Activated naive CD4-positive, alpha-beta T cell treated with anti-CD3 and anti-CD28 coated beads, Interleukin-2, amount 50 U/mL, for 24 hours (primary cell): Measurements from ENCODE around the gene CELF4.
"Not testable (repeated sequence)": the region's sequence is repeated elsewhere in the genome, so short reads cannot be mapped to it uniquely, and the experiment has no call there.

Experiments used
- H3K27ac Mint-ChIP-seq: one replicate; pipeline ENCODE4 v1.8.0; 2021; ENCODE audit warnings: mild to moderate bottlenecking, mixed read lengths
- H3K27me3 Mint-ChIP-seq: one replicate; pipeline ENCODE4 v1.8.0; 2021; ENCODE audit warnings: mixed read lengths
- H3K36me3 Mint-ChIP-seq: one replicate; pipeline ENCODE4 v1.8.0; 2021; ENCODE audit warnings: mixed read lengths
- H3K4me1 Mint-ChIP-seq: one replicate; pipeline ENCODE4 v1.8.0; 2021; ENCODE audit warnings: mixed read lengths
- H3K4me3 Mint-ChIP-seq: one replicate; pipeline ENCODE4 v1.8.0; 2021; ENCODE audit warnings: mild to moderate bottlenecking, mixed read lengths
- H3K9me3 Mint-ChIP-seq: one replicate; pipeline ENCODE4 v1.8.0; 2021; ENCODE audit warnings: mixed read lengths

Gene CELF4

GRCh38 chr18:37362158-37362890 is 203.3 kb downstream of the CELF4 start:
- peaks cover 8% of the 10 kb centered on the region for H3K27me3 Mint-ChIP-seq
- H3K9me3 Mint-ChIP-seq, result no peaks in the 10 kb centered on the region
- H3K4me1 Mint-ChIP-seq, result no peaks in the 10 kb centered on the region
- no peaks in the 10 kb centered on the region for H3K36me3 Mint-ChIP-seq
- no peak overlapping the region for H3K4me3 Mint-ChIP-seq
- H3K27ac Mint-ChIP-seq, result no peak overlapping the region

GRCh38 chr18:37361335-37362157 is 204.1 kb downstream of the CELF4 start:
- Mint-ChIP-seq H3K27ac (no peak overlapping the region), H3K4me3 (no peak overlapping the region), H3K36me3 (no peaks in the 10 kb centered on the region), H3K9me3 (no peaks in the 10 kb centered on the region), H3K4me1 (no peaks in the 10 kb centered on the region), H3K27me3 (peaks cover 8% of the 10 kb centered on the region)

GRCh38 chr18:37358061-37358460 is 207.5 kb downstream of the CELF4 start:
- not testable (repeated sequence) for H3K36me3 Mint-ChIP-seq, H3K4me1 Mint-ChIP-seq, H3K4me3 Mint-ChIP-seq, H3K9me3 Mint-ChIP-seq, H3K27ac Mint-ChIP-seq, H3K27me3 Mint-ChIP-seq

- H3K27me3 Mint-ChIP-seq, result no peaks in the 10 kb centered on the region
- H3K36me3 Mint-ChIP-seq, result no peaks in the 10 kb centered on the region
- no peaks in the 10 kb centered on the region for H3K4me1 Mint-ChIP-seq
- H3K27ac Mint-ChIP-seq, result no peak overlapping the region
- no peaks in the 10 kb centered on the region for H3K9me3 Mint-ChIP-seq
- H3K4me3 Mint-ChIP-seq, result no peak overlapping the region
These were observed 209.8 kb downstream of the CELF4 start for GRCh38 chr18:37355772-37356171.

- no peaks in the 10 kb centered on the region for H3K36me3 Mint-ChIP-seq
- H3K4me3 Mint-ChIP-seq, result no peak overlapping the region
- peaks cover 1% of the 10 kb centered on the region for H3K27me3 Mint-ChIP-seq
- no peaks in the 10 kb centered on the region for H3K9me3 Mint-ChIP-seq
- H3K27ac Mint-ChIP-seq, result no peak overlapping the region
- no peaks in the 10 kb centered on the region for H3K4me1 Mint-ChIP-seq
These were observed 214.5 kb downstream of the CELF4 start for GRCh38 chr18:37351110-37351509.

GRCh38 chr18:37348729-37349128 is 216.9 kb downstream of the CELF4 start:
- no peaks in the 10 kb centered on the region for H3K4me1 Mint-ChIP-seq
- no peaks in the 10 kb centered on the region for H3K9me3 Mint-ChIP-seq
- H3K27ac Mint-ChIP-seq, result no peak overlapping the region
- no peaks in the 10 kb centered on the region for H3K36me3 Mint-ChIP-seq
- H3K4me3 Mint-ChIP-seq, result no peak overlapping the region
- peaks cover 10% of the 10 kb centered on the region for H3K27me3 Mint-ChIP-seq

- Mint-ChIP-seq H3K27ac (no peak overlapping the region), H3K4me3 (no peak overlapping the region), H3K4me1 (no peaks in the 10 kb centered on the region), H3K27me3 (peaks cover 10% of the 10 kb centered on the region), H3K9me3 (no peaks in the 10 kb centered on the region), H3K36me3 (no peaks in the 10 kb centered on the region)
These were observed 219.6 kb downstream of the CELF4 start for GRCh38 chr18:37346048-37346447.

- no peak overlapping the region for H3K27ac Mint-ChIP-seq
- H3K9me3 Mint-ChIP-seq, result no peaks in the 10 kb centered on the region
- H3K4me1 Mint-ChIP-seq, result no peaks in the 10 kb centered on the region
- no peak overlapping the region for H3K4me3 Mint-ChIP-seq
- H3K36me3 Mint-ChIP-seq, result no peaks in the 10 kb centered on the region
- H3K27me3 Mint-ChIP-seq, result peaks cover 10% of the 10 kb centered on the region
These were observed 222.1 kb downstream of the CELF4 start for GRCh38 chr18:37343542-37343851.

GRCh38 chr18:37341473-37342086 is 224.0 kb downstream of the CELF4 start:
- H3K36me3 Mint-ChIP-seq, result no peaks in the 10 kb centered on the region
- H3K9me3 Mint-ChIP-seq, result no peaks in the 10 kb centered on the region
- H3K4me1 Mint-ChIP-seq, result no peaks in the 10 kb centered on the region
- no peak overlapping the region for H3K4me3 Mint-ChIP-seq
- peaks cover 10% of the 10 kb centered on the region for H3K27me3 Mint-ChIP-seq
- no peak overlapping the region for H3K27ac Mint-ChIP-seq

GRCh38 chr18:37341016-37341415 is 224.6 kb downstream of the CELF4 start:
- Mint-ChIP-seq H3K27ac (no peak overlapping the region), H3K4me1 (no peaks in the 10 kb centered on the region), H3K4me3 (no peak overlapping the region), H3K27me3 (peaks cover 8% of the 10 kb centered on the region), H3K36me3 (no peaks in the 10 kb centered on the region), H3K9me3 (no peaks in the 10 kb centered on the region)

- Mint-ChIP-seq H3K36me3 (no peaks in the 10 kb centered on the region), H3K9me3 (no peaks in the 10 kb centered on the region), H3K27ac (no peak overlapping the region), H3K4me1 (no peaks in the 10 kb centered on the region), H3K27me3 (peaks cover 5% of the 10 kb centered on the region), H3K4me3 (no peak overlapping the region)
These were observed 225.8 kb downstream of the CELF4 start for GRCh38 chr18:37339701-37340215.

GRCh38 chr18:37336568-37337285 is 228.9 kb downstream of the CELF4 start:
- Mint-ChIP-seq H3K27me3 (no peaks in the 10 kb centered on the region), H3K4me1 (no peaks in the 10 kb centered on the region), H3K4me3 (no peak overlapping the region), H3K9me3 (no peaks in the 10 kb centered on the region), H3K36me3 (no peaks in the 10 kb centered on the region), H3K27ac (no peak overlapping the region)

- no peaks in the 10 kb centered on the region for H3K27me3 Mint-ChIP-seq
These were observed 230.2 kb downstream of the CELF4 start for GRCh38 chr18:37335409-37335736.

GRCh38 chr18:37334631-37335408 is 230.8 kb downstream of the CELF4 start:
- no peak overlapping the region for H3K4me3 Mint-ChIP-seq
- H3K27ac Mint-ChIP-seq, result no peak overlapping the region
- no peaks in the 10 kb centered on the region for H3K4me1 Mint-ChIP-seq
- H3K36me3 Mint-ChIP-seq, result no peaks in the 10 kb centered on the region
- no peaks in the 10 kb centered on the region for H3K9me3 Mint-ChIP-seq
- no peaks in the 10 kb centered on the region for H3K27me3 Mint-ChIP-seq

More at GRCh38 chr18:37335409-37335736, 230.2 kb downstream of the CELF4 start:
- H3K27ac Mint-ChIP-seq, result no peak overlapping the region
- no peaks in the 10 kb centered on the region for H3K4me1 Mint-ChIP-seq
- H3K36me3 Mint-ChIP-seq, result no peaks in the 10 kb centered on the region
- no peak overlapping the region for H3K4me3 Mint-ChIP-seq
- no peaks in the 10 kb centered on the region for H3K9me3 Mint-ChIP-seq
